ENCODE results near the gene EMP3. TPM values are rescaled to one million over a fixed set of nuclear protein-coding genes. Genes with fewer than 3 reads are reported as not detected.

Gene EMP3
- total and polyA plus RNA-seq, 11 donors = 17.7 to 105 (median 60.5) TPM

DNA sequence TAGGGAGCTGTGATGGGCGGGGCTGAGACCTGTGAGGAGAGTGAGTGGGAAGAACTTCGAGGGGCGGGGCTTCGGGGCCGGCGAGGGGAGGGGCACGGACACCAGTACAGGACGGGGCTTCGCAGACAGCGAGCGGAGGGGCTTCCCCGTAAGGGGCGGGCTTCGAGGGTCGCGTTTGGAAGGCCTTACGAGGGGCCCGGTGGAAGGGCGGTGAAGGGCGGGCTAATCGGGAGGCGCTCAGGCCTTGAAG, 4.1 kb upstream of the EMP3 start:
- intact Hi-C loops (cut with DNase I) = loop anchor here in 6 of 10 donors (1.0 to 10.0 kb wide), 9 partner anchors 12 to 266 kb away; partner anchors contain the start of genes SYNGR4 (in 3 of the 6), TMEM143 (in 3 of the 6), KDELR1 (in 2 of the 6) and GRIN2D (in 1 of the 6)
- WGBS, 4 donors = 1 to 2% (median 2%) methylated on average over 22 of the region's 22 CpGs
- H3K27me3 ChIP-seq = no peaks in the 10 kb centered on the region
- H3K36me3 ChIP-seq = no peaks in the 10 kb centered on the region
- TF ChIP-seq, protein P1, sequence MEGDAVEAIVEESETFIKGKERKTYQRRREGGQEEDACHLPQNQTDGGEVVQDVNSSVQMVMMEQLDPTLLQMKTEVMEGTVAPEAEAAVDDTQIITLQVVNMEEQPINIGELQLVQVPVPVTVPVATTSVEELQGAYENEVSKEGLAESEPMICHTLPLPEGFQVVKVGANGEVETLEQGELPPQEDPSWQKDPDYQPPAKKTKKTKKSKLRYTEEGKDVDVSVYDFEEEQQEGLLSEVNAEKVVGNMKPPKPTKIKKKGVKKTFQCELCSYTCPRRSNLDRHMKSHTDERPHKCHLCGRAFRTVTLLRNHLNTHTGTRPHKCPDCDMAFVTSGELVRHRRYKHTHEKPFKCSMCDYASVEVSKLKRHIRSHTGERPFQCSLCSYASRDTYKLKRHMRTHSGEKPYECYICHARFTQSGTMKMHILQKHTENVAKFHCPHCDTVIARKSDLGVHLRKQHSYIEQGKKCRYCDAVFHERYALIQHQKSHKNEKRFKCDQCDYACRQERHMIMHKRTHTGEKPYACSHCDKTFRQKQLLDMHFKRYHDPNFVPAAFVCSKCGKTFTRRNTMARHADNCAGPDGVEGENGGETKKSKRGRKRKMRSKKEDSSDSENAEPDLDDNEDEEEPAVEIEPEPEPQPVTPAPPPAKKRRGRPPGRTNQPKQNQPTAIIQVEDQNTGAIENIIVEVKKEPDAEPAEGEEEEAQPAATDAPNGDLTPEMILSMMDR (IDR thresholded peaks at IDR 0.05) = no peak
- no peak for TF ChIP-seq POLR2A (IDR thresholded peaks at IDR 0.05)
- DNase-seq (peak; percentile 96 to 99 (median 98)), ATAC-seq (peak; percentile 80 to 87 (median 82))
- peak overlapping the region; percentile 79 to 100 (median 98) for H3K27ac ChIP-seq
- no peaks in the 10 kb centered on the region for H3K9me3 ChIP-seq
- peak overlapping the region; percentile 30 to 77 (median 60) for H3K4me3 ChIP-seq
- peaks cover 0 to 54% (median 28%) of the 10 kb centered on the region in 12 donors for H3K4me1 ChIP-seq

DNA sequence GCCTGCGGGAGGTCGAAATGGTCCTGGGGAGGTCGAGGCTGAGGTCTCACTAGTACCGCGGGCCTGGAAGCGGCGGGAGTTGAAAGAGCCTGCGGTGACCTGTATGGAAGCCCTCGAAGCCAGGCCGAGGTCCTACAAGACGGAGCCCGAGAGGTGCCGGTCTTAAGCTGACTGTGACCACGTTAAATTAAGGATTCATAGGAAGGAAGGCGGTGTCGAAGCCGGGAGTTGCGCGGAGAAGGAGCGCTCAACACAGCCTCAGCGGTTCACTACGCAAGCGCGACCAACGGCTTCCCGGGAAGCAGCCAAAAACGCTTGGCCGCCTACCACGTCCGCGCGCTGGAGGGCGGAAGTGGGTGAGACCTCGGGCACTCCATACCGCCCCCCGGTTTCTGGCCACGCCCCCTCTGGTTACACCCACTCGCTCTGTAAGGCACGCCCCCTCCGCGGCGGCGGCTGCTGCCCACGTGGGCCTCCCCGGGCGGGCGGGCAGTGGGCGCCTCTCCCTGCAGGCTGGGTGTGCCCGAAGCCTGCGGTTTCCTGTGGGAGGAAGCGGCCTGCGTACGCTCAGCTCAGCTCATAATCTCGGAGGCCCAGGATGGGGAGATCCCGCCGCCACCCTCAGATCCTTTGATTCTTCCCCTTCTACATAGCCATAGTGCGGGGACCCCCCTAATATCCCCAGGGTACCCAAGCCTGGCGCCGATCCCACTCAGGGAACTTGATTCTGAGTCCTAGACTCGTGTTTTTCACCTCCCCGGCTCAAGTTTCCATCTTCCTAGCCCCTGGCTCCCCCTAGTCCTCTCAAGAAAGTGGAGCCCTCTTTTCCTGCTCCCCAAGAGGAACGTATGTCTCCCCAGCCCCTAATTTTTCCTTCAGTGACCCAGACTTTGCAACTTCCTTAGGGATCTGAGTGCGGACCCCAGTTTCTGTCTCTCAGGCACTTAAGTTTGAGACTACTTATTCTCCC, 3.4 kb upstream of the EMP3 start:
- peaks cover 0 to 60% (median 33%) of the 10 kb centered on the region in 12 donors for H3K4me1 ChIP-seq
- WGBS, 4 donors = 2 to 4% (median 3%) methylated on average over 27 to 63 of the region's 63 CpGs
- ATAC-seq (peak; percentile 89 to 93 (median 92)), DNase-seq (peak; percentile 99 to 100 (median 99))
- H3K27me3 ChIP-seq = no peaks in the 10 kb centered on the region
- peak overlapping the region; percentile 79 to 100 (median 98) for H3K27ac ChIP-seq
- H3K9me3 ChIP-seq = no peaks in the 10 kb centered on the region
- H3K36me3 ChIP-seq = no peaks in the 10 kb centered on the region
- TF ChIP-seq, protein P1 (IDR thresholded peaks at IDR 0.05) = peak in 8 of 12 donors; percentile 12 to 45 (median 20)
- peak in 1 of 2 donors; percentile 86 for TF ChIP-seq POLR2A (IDR thresholded peaks at IDR 0.05)
- H3K4me3 ChIP-seq = peak overlapping the region; percentile 30 to 77 (median 60)
- intact Hi-C loops (cut with DNase I) = loop anchor here in 6 of 10 donors (1.0 to 10.0 kb wide), 9 partner anchors 11 to 265 kb away; partner anchors contain the start of genes SYNGR4 (in 3 of the 6), TMEM143 (in 3 of the 6), KDELR1 (in 2 of the 6) and GRIN2D (in 1 of the 6)

DNA sequence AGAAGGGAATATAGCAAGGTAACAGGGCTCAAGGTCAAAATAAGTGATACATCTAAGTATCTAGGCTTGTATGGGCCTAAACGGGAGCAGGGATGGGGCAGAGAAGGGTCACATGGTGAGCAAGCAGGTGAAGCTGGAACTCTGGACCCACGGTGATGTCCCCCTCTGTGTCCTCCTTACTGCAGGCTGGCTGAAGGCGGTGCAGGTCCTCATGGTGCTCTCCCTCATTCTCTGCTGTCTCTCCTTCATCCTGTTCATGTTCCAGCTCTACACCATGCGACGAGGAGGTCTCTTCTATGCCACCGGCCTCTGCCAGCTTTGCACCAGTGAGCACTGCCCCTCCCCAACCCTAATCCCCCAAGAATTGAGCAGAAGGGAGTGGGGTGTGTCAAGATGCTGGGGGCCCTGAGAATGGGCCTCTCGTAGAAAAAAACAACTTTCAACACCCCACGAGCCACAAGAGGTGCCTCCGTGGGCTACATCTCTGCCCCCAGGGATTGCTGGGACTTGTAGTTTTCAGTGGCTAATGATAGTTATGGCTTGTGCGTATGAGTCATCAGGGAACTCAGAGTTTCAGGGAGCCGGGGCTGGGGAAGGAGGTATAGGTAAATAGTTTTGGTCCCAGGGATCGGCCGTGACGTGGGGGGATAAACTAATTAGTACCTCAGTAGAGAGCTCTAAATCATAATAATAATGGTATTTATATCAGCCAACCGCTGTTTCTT, 4.0 kb downstream of the EMP3 start:
- 71 to 77% (median 74%) methylated on average over 15 of the region's 15 CpGs for WGBS, 4 donors
- Histone ChIP-seq H3K27me3 (no peaks in the 10 kb centered on the region), H3K4me1 (peaks cover 0 to 92% (median 40%) of the 10 kb centered on the region in 12 donors), H3K9me3 (peaks cover 0 to 7% (median 0%) of the 10 kb centered on the region in 12 donors), H3K4me3 (peak overlapping the region in 9 of 12 donors; percentile 55 to 78 (median 61)), H3K27ac (peak overlapping the region in 11 of 12 donors; percentile 72 to 91 (median 88)), H3K36me3 (peaks cover 0 to 46% (median 3%) of the 10 kb centered on the region in 9 donors)
- no peak for TF ChIP-seq POLR2A (IDR thresholded peaks at IDR 0.05)
- TF ChIP-seq, protein P1 (IDR thresholded peaks at IDR 0.05) = no peak
- ATAC-seq = no peak
- no peak for DNase-seq
- intact Hi-C loops (cut with DNase I) = loop anchor here in 1 of 10 donors (10.0 kb wide), 1 partner anchor 255 kb away; no protein-coding TSS in a partner anchor

Measured in heart left ventricle (tissue), 16 donors.